ENCODE results near the gene CAMTA2.

GRCh38 chr17:4980644-4981216, 6.7 kb downstream of the CAMTA2 start:
- TF ChIP-seq CTCF (IDR thresholded peaks at IDR 0.05; ENCODE audit: insufficient read depth, low read length) (peak; percentile 19), POLR2AphosphoS5 (IDR thresholded peaks at IDR 0.05; ENCODE audit: low read depth) (no peak), REST (IDR thresholded peaks at IDR 0.05; ENCODE audit: insufficient replicate concordance, low read depth) (no peak), GABPA (IDR thresholded peaks at IDR 0.05; ENCODE audit: low read depth) (no peak)

All from HL-60 (cell line).